Stomach (tissue), 9 donors: Measurements from ENCODE around the gene ARFGAP3. TPM values are rescaled to one million over a fixed set of nuclear protein-coding genes. Genes with fewer than 3 reads are reported as not detected.

Experiments used
- DNase-seq, 2 donors: peaks; one replicate each; pipeline versions ENCODE4 v3.0.0 to v3.0.0-alpha.2; 2013 to 2019
- H3K27ac ChIP-seq, 5 donors: fragments of 200-600 bp in 4 of 5; sonication (generic) in 4 of 5; one replicate each; pipeline ENCODE4 v1.5.1; 2013 to 2019; ENCODE audit warnings: mild to moderate bottlenecking in 1 of 5, moderate library complexity in 1 of 5
- H3K27me3 ChIP-seq, 3 donors: fragments of 200-600 bp; sonication (generic); one replicate each; pipeline ENCODE4 v1.5.1; 2017 to 2019; ENCODE audit warnings: mixed run types in 1 of 3
- H3K36me3 ChIP-seq, 4 donors: fragments of 200-600 bp; sonication (generic); 1 replicate in 3 of 4; 2 replicates in 1 of 4; pipeline ENCODE4 v1.5.1; 2016 to 2019
- H3K4me1 ChIP-seq, 4 donors: fragments of 200-600 bp; sonication (generic); one replicate each; pipeline ENCODE4 v1.5.1; 2016 to 2019
- H3K4me3 ChIP-seq, 4 donors: fragments of 200-600 bp; sonication (generic) in 3 of 4; one replicate each; pipeline ENCODE4 v1.5.1; 2016 to 2019; ENCODE audit warnings: mild to moderate bottlenecking in 1 of 4
- H3K9me3 ChIP-seq, 4 donors: fragments of 200-600 bp; sonication (generic); one replicate each; pipeline ENCODE4 v1.5.1; 2016 to 2019
- EP300 ChIP-seq: sonication (generic); formaldehyde crosslinking; IDR thresholded peaks from one replicate; pipeline ENCODE4 v1.6.1; 2017; ENCODE audit warnings: antibody characterized with exemption
- POLR2A ChIP-seq, 4 donors: fragments of 450-650 bp; IDR thresholded peaks; one replicate each; pipeline ENCODE4 v1.6.1; 2016; ENCODE audit warnings: antibody characterized with exemption in 4 of 4, control low read depth in 2 of 4, mild to moderate bottlenecking in 1 of 4, moderate library complexity in 1 of 4
- POLR2AphosphoS5 ChIP-seq, 3 donors: sonication (generic); formaldehyde crosslinking; IDR thresholded peaks; one replicate each; pipeline ENCODE4 v1.6.1; 2016; ENCODE audit warnings: antibody characterized with exemption in 3 of 3
- WGBS, 5 donors: extraction: QIAGEN DNeasy Blood & Tissue Kit in 3 of 5; methylation state at CpG; one replicate each; pipeline versions ENCODE4 v1.1.5 to v1.1.7; 2013 to 2018; 5-methylcytosine and 5-hydroxymethylcytosine counted together
- intact Hi-C: fragments of 100-400 bp; cut with DNase I; formaldehyde crosslinking; loops from one replicate; pipeline ENCODE4 v1.15.1; 2023; ENCODE audit warnings: low total_unique reads
- polyA plus RNA-seq, 3 donors: library from polyadenylated mRNA; stranded (reverse); fragments of 200-250 nt; gene quantifications; one replicate each; pipeline ENCODE4 v1.2.3, GENCODE V29; 2013
- total RNA-seq, 5 donors: library from RNA; depleted of rRNA; stranded (reverse); fragments of >200 nt; gene quantifications; one replicate each; pipeline versions ENCODE4 v1.1.0 to v1.2.3, GENCODE V29; 2014 to 2016
- TF ChIP-seq, protein P1 (sequence below), 7 experiments: fragments of 450-650 bp in 4 of 7; fragments of 200-600 bp in 3 of 7; sonication (generic) in 3 of 7; IDR thresholded peaks; one replicate each; pipeline ENCODE4 v1.5.1; 2016 to 2019; ENCODE audit warnings: antibody characterized with exemption in 7 of 7, control low read depth in 2 of 7, mild to moderate bottlenecking in 1 of 7
- donor health status: healthy with polysubstance abuse.
- donor health status: Bipolar disorder and iron deficiency.
- donor health status: healthy.

ARFGAP3 gene
- total and polyA plus RNA-seq, 8 donors = 4.6 to 77.5 (median 39.9) TPM

DNA sequence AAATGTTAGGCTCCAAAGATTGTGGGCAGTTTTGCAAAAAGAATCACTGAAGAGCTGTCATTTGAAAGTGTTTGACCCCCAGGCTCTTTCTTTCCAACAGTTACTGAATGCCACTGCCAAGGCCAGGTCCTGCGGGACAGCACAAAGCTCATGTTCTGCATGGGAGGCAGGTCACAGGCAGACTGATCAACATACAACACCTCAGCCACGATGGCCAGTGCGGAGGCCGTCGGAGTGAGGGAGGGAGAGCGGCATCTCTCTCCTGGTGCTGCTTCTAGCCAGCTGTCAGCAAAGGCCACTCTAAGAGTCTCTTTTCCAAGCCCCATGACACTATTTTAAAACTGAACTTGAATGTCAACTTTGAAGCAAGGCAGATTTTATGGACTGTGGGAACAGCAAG, 49.9 kb downstream of the ARFGAP3 start:
- Histone ChIP-seq H3K4me1 (peaks cover 27 to 65% (median 41%) of the 10 kb centered on the region in 4 donors), H3K4me3 (no peak overlapping the region), H3K27ac (peak overlapping the region in 4 of 5 donors; percentile 28 to 89 (median 84)), H3K9me3 (no peaks in the 10 kb centered on the region), H3K36me3 (peaks cover 34 to 98% (median 92%) of the 10 kb centered on the region in 4 donors), H3K27me3 (no peaks in the 10 kb centered on the region)
- no peak for DNase-seq
- 61 to 85% (median 75%) methylated on average over 6 of the region's 6 CpGs for WGBS, 5 donors
- no peak for TF ChIP-seq POLR2AphosphoS5 (IDR thresholded peaks at IDR 0.05)
- TF ChIP-seq POLR2A (IDR thresholded peaks at IDR 0.05) = no peak
- TF ChIP-seq, protein P1, sequence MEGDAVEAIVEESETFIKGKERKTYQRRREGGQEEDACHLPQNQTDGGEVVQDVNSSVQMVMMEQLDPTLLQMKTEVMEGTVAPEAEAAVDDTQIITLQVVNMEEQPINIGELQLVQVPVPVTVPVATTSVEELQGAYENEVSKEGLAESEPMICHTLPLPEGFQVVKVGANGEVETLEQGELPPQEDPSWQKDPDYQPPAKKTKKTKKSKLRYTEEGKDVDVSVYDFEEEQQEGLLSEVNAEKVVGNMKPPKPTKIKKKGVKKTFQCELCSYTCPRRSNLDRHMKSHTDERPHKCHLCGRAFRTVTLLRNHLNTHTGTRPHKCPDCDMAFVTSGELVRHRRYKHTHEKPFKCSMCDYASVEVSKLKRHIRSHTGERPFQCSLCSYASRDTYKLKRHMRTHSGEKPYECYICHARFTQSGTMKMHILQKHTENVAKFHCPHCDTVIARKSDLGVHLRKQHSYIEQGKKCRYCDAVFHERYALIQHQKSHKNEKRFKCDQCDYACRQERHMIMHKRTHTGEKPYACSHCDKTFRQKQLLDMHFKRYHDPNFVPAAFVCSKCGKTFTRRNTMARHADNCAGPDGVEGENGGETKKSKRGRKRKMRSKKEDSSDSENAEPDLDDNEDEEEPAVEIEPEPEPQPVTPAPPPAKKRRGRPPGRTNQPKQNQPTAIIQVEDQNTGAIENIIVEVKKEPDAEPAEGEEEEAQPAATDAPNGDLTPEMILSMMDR (IDR thresholded peaks at IDR 0.05) = no peak
- TF ChIP-seq EP300 = no peak
- intact Hi-C loops = no loop called here

DNA sequence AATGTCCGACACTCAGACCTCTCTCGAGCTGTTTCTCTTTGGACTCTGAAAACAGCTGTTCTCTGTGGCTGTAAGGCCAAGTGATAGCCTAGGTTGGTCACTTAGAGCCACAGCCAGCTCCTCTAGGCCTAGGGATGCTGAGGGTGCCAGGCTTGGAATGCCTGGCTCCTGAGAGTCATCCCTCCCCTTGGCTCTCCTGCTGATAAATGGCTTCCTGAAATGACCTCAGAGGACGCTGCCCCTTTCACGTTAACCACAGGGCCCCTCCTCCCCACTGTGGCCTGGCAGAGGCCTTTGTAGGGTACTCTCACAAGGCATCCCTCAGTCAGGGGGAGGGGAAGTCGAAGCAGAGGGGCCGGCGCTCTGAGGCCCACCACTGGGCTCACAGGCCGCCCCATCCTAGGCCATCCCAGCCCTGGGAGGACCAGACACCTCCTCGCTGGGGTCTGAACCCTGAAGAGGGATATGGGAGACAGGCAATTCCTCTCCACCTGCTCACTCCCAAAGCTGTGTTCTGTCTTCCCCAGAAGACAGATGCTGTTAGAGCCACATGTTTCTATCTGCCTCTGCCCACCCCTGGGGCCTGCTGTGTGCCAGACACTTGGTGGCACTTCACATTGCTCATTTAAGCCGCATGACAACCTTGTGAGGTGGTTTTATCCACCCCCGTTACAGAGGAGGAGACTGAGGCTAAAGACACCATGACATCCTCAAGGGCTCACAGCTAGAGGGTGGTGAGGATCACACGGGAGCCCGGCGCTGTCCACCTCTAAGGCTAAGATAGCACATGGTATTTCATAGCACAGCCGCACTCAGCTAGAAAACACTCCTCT, 50.9 kb downstream of the ARFGAP3 start:
- TF ChIP-seq EP300 (no peak), POLR2AphosphoS5 (IDR thresholded peaks at IDR 0.05) (no peak), POLR2A (IDR thresholded peaks at IDR 0.05) (no peak)
- TF ChIP-seq, protein P1 (IDR thresholded peaks at IDR 0.05) = no peak
- peak in 1 of 2 donors; percentile 25 for DNase-seq
- peak overlapping the region; percentile 78 to 90 (median 84) for H3K27ac ChIP-seq
- no peaks in the 10 kb centered on the region for H3K9me3 ChIP-seq
- intact Hi-C loops = no loop called here
- peaks cover 34 to 99% (median 92%) of the 10 kb centered on the region in 4 donors for H3K36me3 ChIP-seq
- no peak overlapping the region for H3K4me3 ChIP-seq
- H3K27me3 ChIP-seq = no peaks in the 10 kb centered on the region
- 57 to 76% (median 71%) methylated on average over 12 to 15 of the region's 15 CpGs for WGBS, 5 donors
- peaks cover 27 to 65% (median 41%) of the 10 kb centered on the region in 4 donors for H3K4me1 ChIP-seq

DNA sequence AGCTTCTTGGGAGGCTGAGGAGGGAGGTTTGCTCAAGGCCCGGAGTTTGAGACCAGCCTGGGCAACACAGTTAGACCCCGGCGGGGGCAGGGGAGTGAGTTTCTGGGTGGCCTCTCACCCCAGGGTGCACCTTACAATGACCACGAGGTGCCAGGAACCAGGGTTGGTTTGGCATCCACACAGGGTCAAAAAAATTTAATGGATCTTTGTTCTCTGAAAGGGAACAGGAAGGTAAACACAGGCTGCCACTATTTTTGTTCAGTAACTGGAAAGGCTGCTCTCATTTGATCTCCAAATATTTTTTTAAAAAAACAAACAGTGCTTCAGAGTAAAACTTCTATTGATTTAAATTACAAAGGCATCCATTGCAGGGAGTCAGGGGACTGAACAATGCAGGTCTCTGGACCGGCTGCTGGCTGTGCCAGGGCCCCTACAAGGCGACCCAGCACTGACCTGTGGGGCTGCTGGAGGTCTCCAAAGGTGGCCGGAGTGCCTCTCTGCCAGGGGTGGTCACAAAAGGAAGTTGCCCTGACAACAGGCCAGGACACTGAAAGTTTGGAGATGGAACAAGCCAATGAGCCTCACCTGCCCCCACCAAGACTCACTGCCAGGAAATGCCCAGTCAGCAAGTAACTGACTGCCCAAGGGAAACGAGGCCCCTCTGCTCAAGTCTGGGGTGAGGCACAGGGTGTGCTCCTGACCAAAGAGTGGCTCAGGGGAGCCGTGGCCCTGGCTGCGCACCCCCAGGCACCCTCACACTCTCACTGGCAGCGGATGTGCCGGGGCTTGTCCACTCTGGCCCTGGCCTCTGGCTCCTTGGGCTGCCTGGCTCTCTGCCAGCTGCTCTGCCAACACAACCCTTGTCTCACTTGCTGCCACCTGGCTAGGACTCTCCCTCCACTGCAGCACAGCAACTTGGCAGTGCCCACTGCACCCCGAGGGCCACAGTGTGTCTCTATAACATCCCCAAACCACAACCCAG, 51.8 kb downstream of the ARFGAP3 start:
- H3K4me3 ChIP-seq = no peak overlapping the region
- TF ChIP-seq POLR2AphosphoS5 (IDR thresholded peaks at IDR 0.05) (peak in 2 of 3 donors; percentile 6 to 27), EP300 (no peak), POLR2A (IDR thresholded peaks at IDR 0.05) (no peak)
- TF ChIP-seq, protein P1 (IDR thresholded peaks at IDR 0.05) = peak in 1 of 7 experiments; percentile 16
- no peaks in the 10 kb centered on the region for H3K27me3 ChIP-seq
- intact Hi-C loops = no loop called here
- H3K27ac ChIP-seq = peak overlapping the region; percentile 78 to 90 (median 84)
- peaks cover 38 to 99% (median 92%) of the 10 kb centered on the region in 4 donors for H3K36me3 ChIP-seq
- peaks cover 27 to 65% (median 41%) of the 10 kb centered on the region in 4 donors for H3K4me1 ChIP-seq
- H3K9me3 ChIP-seq = no peaks in the 10 kb centered on the region
- WGBS, 5 donors = 25 to 48% (median 36%) methylated on average over 9 to 13 of the region's 13 CpGs
- DNase-seq = peak; percentile 46 to 89

DNA sequence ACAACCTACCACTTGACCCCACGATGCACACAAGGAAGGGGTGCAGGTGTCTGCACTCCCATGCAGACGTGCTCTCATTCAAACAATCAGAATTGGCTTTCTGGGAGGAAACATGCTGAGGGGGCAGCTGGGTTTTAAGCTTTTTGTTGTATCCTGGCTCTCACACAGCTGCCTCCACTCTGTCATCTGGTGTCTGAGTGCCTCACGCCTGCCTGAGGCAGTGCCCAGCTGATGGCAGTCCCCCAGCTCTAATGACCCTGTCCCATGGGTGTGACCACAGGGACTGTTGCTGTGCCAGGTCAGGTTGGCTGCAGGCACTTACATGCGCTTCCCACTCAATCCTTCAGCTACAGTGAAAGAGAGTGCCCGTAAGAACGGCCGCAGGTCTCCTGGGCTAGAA, 53.7 kb downstream of the ARFGAP3 start:
- Histone ChIP-seq H3K9me3 (no peaks in the 10 kb centered on the region), H3K27ac (peak overlapping the region; percentile 37 to 89 (median 84)), H3K4me1 (peaks cover 27 to 54% (median 39%) of the 10 kb centered on the region in 4 donors), H3K4me3 (no peak overlapping the region), H3K27me3 (no peaks in the 10 kb centered on the region), H3K36me3 (peaks cover 41 to 99% (median 92%) of the 10 kb centered on the region in 4 donors)
- peak in 2 of 3 donors; percentile 10 to 48 for TF ChIP-seq POLR2AphosphoS5 (IDR thresholded peaks at IDR 0.05)
- TF ChIP-seq EP300 = no peak
- intact Hi-C loops = no loop called here
- 29 to 57% (median 54%) methylated on average over 7 of the region's 7 CpGs for WGBS, 5 donors
- DNase-seq = peak; percentile 36 to 80
